HepG2 (cell line): ENCODE data around the gene TARS3. TPM values are rescaled to one million over a fixed set of nuclear protein-coding genes. Genes with fewer than 3 reads are reported as not detected.

Source experiments
- ATAC-seq: fragments of 200-7000 bp; cut with Tn5 transposase; 3 replicates; pipeline ENCODE4 v1.9.1; 2020; ENCODE audit warnings: mild to moderate bottlenecking, moderate library complexity
- BruUV-seq: library from RNA; stranded (reverse); fragments of 400-500 nt; replicated peaks from 2 replicates; lab custom pipeline; 2021; lab: Mats Ljungman, UMichigan
- CTCF ChIA-PET: fragments of 300-600 bp; formaldehyde crosslinking; extraction: SDS; loops from one replicate; lab custom pipeline; 2021; ENCODE audit warnings: low total read pairs, inconsistent platforms, low intra/inter-chr PET ratio; lab: Yijun Ruan, JAX
- POLR2A ChIA-PET: fragments of 350-600 bp; sonication (Branson Sonifier 250); formaldehyde crosslinking; loops from one replicate; lab custom pipeline; 2020; ENCODE audit warnings: antibody characterized with exemption, inconsistent platforms; lab: Yijun Ruan, JAX
- DNase-seq: peaks from one replicate; pipeline ENCODE4 v3.0.0-alpha.2; 2015; ENCODE audit warnings: low spot score
- FAIRE-seq: peaks from 3 replicates; lab custom pipeline; 2011; peaks lifted over from hg19 to GRCh38; lab: Jason Lieb, UNC
- H2AFZ ChIP-seq: one replicate; pipeline ENCODE4 v1.6.1; 2011; ENCODE audit warnings: low read length, inconsistent platforms
- H3K27ac ChIP-seq: fragments of 300-600 bp; 3 replicates; pipeline ENCODE4 v1.8.0; 2011; ENCODE audit warnings: mixed run types, mild to moderate bottlenecking, mixed read lengths, low read length, inconsistent platforms; ENCODE audit not compliant: insufficient read depth; ENCODE audit errors: extremely low read length
- H3K27me3 ChIP-seq, 2 experiments: fragments of 200-600 bp in 1 of 2; 2 replicates in 1 of 2; 3 replicates in 1 of 2; pipeline versions ENCODE4 v1.6.0 to v1.8.0; 2011; ENCODE audit warnings: low read length in 2 of 2, mild to moderate bottlenecking in 2 of 2, moderate library complexity in 2 of 2, inconsistent platforms in 1 of 2; ENCODE audit not compliant: insufficient read depth in 2 of 2, control insufficient read depth in 1 of 2
- H3K36me3 ChIP-seq, 2 experiments: fragments of 200-600 bp in 1 of 2; replicated peaks in 1 of 2; 2 replicates in 1 of 2; 3 replicates in 1 of 2; pipeline versions ENCODE4 v1.5.1 to v1.8.0; 2011; ENCODE audit warnings: low read length in 2 of 2, inconsistent platforms in 1 of 2; ENCODE audit not compliant: insufficient read depth in 2 of 2, control insufficient read depth in 1 of 2
- H3K4me1 ChIP-seq: 2 replicates; pipeline ENCODE4 v1.5.1; 2012; ENCODE audit warnings: low read length, inconsistent platforms; ENCODE audit not compliant: insufficient read depth
- H3K4me2 ChIP-seq: 2 replicates; pipeline ENCODE4 v1.6.0; 2011; ENCODE audit warnings: low read depth, low read length, inconsistent platforms
- H3K4me3 ChIP-seq, 3 experiments: fragments of 200-600 bp in 1 of 3; sonication (generic), shearing (Covaris generic) in 1 of 3; replicated peaks in 1 of 3; 2 replicates each; pipeline ENCODE4 v1.5.1; 2011 to 2016; ENCODE audit warnings: low read length in 3 of 3, inconsistent platforms in 2 of 3, low read depth in 2 of 3, mild to moderate bottlenecking in 2 of 3, control low read depth in 1 of 3, mixed read lengths in 1 of 3; ENCODE audit not compliant: insufficient read depth in 1 of 3
- H3K79me2 ChIP-seq: one replicate; pipeline ENCODE4 v1.6.1; 2011; ENCODE audit warnings: low read length, inconsistent platforms; ENCODE audit not compliant: insufficient read depth
- H3K9ac ChIP-seq: 2 replicates; pipeline ENCODE4 v1.6.0; 2011; ENCODE audit warnings: mild to moderate bottlenecking, low read depth, low read length, inconsistent platforms; ENCODE audit not compliant: insufficient read depth
- H3K9me3 ChIP-seq: 2 replicates; pipeline ENCODE4 v1.5.1; 2012; ENCODE audit warnings: mild to moderate bottlenecking, low read length
- H4K20me1 ChIP-seq: 2 replicates; pipeline ENCODE4 v1.6.0; 2011; ENCODE audit warnings: inconsistent platforms, mild to moderate bottlenecking, low read length, moderate library complexity; ENCODE audit not compliant: insufficient read depth
- CBFB ChIP-seq: sonication (generic); formaldehyde crosslinking; IDR thresholded peaks from 2 replicates; pipeline ENCODE4 v1.4.0; 2020; ENCODE audit warnings: missing genetic modification reagents
- CHD4 ChIP-seq: fragments of 200-600 bp; sonication (generic); IDR thresholded peaks from 2 replicates; pipeline ENCODE4 v1.7.0; 2017; ENCODE audit warnings: mild to moderate bottlenecking, low read length, borderline replicate concordance
- ELF3 ChIP-seq: IDR thresholded peaks from 2 replicates; pipeline ENCODE4 v1.6.1; 2016; ENCODE audit warnings: missing genetic modification reagents, missing compliant biosample characterization
- EZH2 ChIP-seq: conservative IDR thresholded peaks from 2 replicates; pipeline ENCODE4 v1.6.1; 2012; ENCODE audit warnings: mild to moderate bottlenecking, low read depth, low read length, moderate library complexity
- HNF4G ChIP-seq, 2 experiments: sonication (generic) in 1 of 2; formaldehyde crosslinking in 1 of 2; IDR thresholded peaks; 2 replicates each; pipeline versions ENCODE4 v1.4.0 to v1.6.1; 2011 to 2020; ENCODE audit warnings: borderline replicate concordance in 2 of 2, low read depth in 2 of 2, mild to moderate bottlenecking in 2 of 2, low read length in 1 of 2, missing genetic modification reagents in 1 of 2, moderate library complexity in 1 of 2
- KDM1A ChIP-seq: IDR thresholded peaks from 2 replicates; pipeline ENCODE4 v1.6.1; 2016; ENCODE audit warnings: missing compliant biosample characterization
- NFRKB ChIP-seq: fragments of 450-650 bp; IDR thresholded peaks from 2 replicates; pipeline ENCODE4 v1.6.1; 2017
- TSC22D2 ChIP-seq: sonication (generic); formaldehyde crosslinking; IDR thresholded peaks from 2 replicates; pipeline ENCODE4 v1.5.1; 2020; ENCODE audit warnings: missing genetic modification reagents, mild to moderate bottlenecking, borderline replicate concordance
- ZBTB43 ChIP-seq: sonication (generic); formaldehyde crosslinking; conservative IDR thresholded peaks from 2 replicates; pipeline ENCODE4 v1.4.0; 2020; ENCODE audit warnings: missing genetic modification reagents
- ZMYM4 ChIP-seq: sonication (generic); formaldehyde crosslinking; IDR thresholded peaks from 2 replicates; pipeline ENCODE4 v1.8.1; 2023; ENCODE audit warnings: mild to moderate bottlenecking, missing genetic modification reagents
- ZNF12 ChIP-seq: sonication (generic); formaldehyde crosslinking; IDR thresholded peaks from 2 replicates; pipeline ENCODE4 v1.5.0; 2020; ENCODE audit warnings: missing genetic modification reagents
- ZNF280B ChIP-seq: sonication (generic); formaldehyde crosslinking; IDR thresholded peaks from 2 replicates; pipeline ENCODE4 v1.5.0; 2020; ENCODE audit warnings: missing genetic modification reagents, mild to moderate bottlenecking, borderline replicate concordance
- ZNF446 ChIP-seq: sonication (generic); formaldehyde crosslinking; IDR thresholded peaks from 2 replicates; pipeline ENCODE4 v1.5.0; 2020; ENCODE audit warnings: mild to moderate bottlenecking, missing genetic modification reagents
- ZNF552 ChIP-seq: sonication (generic); formaldehyde crosslinking; IDR thresholded peaks from 2 replicates; pipeline ENCODE4 v1.9.0; 2022; ENCODE audit warnings: missing genetic modification reagents, mild to moderate bottlenecking, borderline replicate concordance
- ZNF570 ChIP-seq: sonication (generic); formaldehyde crosslinking; IDR thresholded peaks from 2 replicates; pipeline ENCODE4 v1.4.0; 2020; ENCODE audit warnings: mild to moderate bottlenecking, missing genetic modification reagents, borderline replicate concordance
- ZNF710 ChIP-seq: sonication (generic); formaldehyde crosslinking; IDR thresholded peaks from 2 replicates; pipeline ENCODE4 v1.5.0; 2020; ENCODE audit warnings: mild to moderate bottlenecking, missing genetic modification reagents, borderline replicate concordance
- WGBS: methylation state at CpG from one replicate; pipeline ENCODE4 v1.1.6; 2017; ENCODE audit warnings: low lambda C conversion rate; 5-methylcytosine and 5-hydroxymethylcytosine counted together
- in situ Hi-C: cut with HindIII; loops from 2 replicates; pipeline ENCODE4 v1.10.0; 2017; ENCODE audit warnings: low pct_unique_long_range_greater_than_20kb; ENCODE audit not compliant: extremely low pct_ligation_motif_present
- intact Hi-C: fragments of 100-400 bp; cut with micrococcal nuclease; formaldehyde crosslinking; loops from one replicate; pipeline ENCODE4 v1.10.0; 2022; ENCODE audit not compliant: unreplicated experiment
- polyA plus RNA-seq, 8 experiments: library from polyadenylated mRNA; depleted of rRNA in 3 of 8; stranded (reverse) in 7 of 8; unstranded in 1 of 8; fragments of >200 nt; fragmentation: Illumina TruSeq in 4 of 8; extraction: Trizol in 4 of 8; gene quantifications; 2 replicates each; pipeline versions ENCODE4 v1.2.1 to v1.2.3, GENCODE V29; 2011 to 2016; ENCODE audit warnings: low read depth in 4 of 8, missing spikeins in 1 of 8, mixed read lengths in 1 of 8; ENCODE audit not compliant: insufficient read depth in 1 of 8
- total RNA-seq, 5 experiments: library from RNA; depleted of rRNA; stranded (reverse); fragments of >200 nt; fragmentation: Illumina TruSeq; extraction: Trizol; gene quantifications; 2 replicates each; pipeline ENCODE4 v1.2.3, GENCODE V29; 2016; ENCODE audit warnings: low read depth in 1 of 5

The TARS3 gene
- total and polyA plus RNA-seq, 2 of the 13 experiments (the other 11 are each of a cell fraction or from before 2014, with no cell fraction given), result 4.1 to 11.7 TPM

GRCh38 chr15:101667881-101668280, 56.4 kb downstream of the TARS3 start:
- TF ChIP-seq ZNF446 (CRISPR knock-in tag) (no peak), CHD4 (no peak), NFRKB (no peak), ZNF280B (CRISPR knock-in tag) (no peak), TSC22D2 (CRISPR knock-in tag) (no peak), CBFB (CRISPR knock-in tag) (no peak), EZH2 (no peak), ZBTB43 (no peak), ELF3 (no peak), HNF4G (IDR thresholded peaks at IDR 0.05; ENCODE audit: borderline replicate concordance, low read depth, low read length) (no peak), HNF4G (CRISPR knock-in tag; IDR thresholded peaks at IDR 0.05; ENCODE audit: borderline replicate concordance, low read depth) (no peak), ZNF12 (CRISPR knock-in tag) (no peak), ZNF570 (CRISPR knock-in tag) (no peak), KDM1A (no peak), ZNF710 (CRISPR knock-in tag) (no peak), ZNF552 (CRISPR knock-in tag) (no peak), ZMYM4 (no peak)
- 88% methylated on average over 1 of the region's 1 CpG for WGBS
- intact Hi-C loops, result no loop called here
- CTCF ChIA-PET, result no interaction called here
- Histone ChIP-seq H3K9me3 (no peaks in the 10 kb centered on the region), H3K4me1 (peaks cover 15% of the 10 kb centered on the region), H3K27me3 (no peaks in the 10 kb centered on the region), H3K36me3 (peaks cover 4 to 31% of the 10 kb centered on the region in 2 experiments), H2AFZ (no peak overlapping the region), H4K20me1 (no peaks in the 10 kb centered on the region), H3K4me3 (no peak overlapping the region), H3K9ac (no peak overlapping the region), H3K4me2 (no peak overlapping the region), H3K27ac (no peak overlapping the region), H3K79me2 (no peaks in the 10 kb centered on the region)
- ATAC-seq (no peak), FAIRE-seq (no peak), DNase-seq (no peak)
- BruUV-seq, result no TSS peak
- POLR2A ChIA-PET, result interaction anchor here (1.0 kb wide), 1 partner anchor 12 kb away, joined by 3 read pairs; no protein-coding TSS in a partner anchor
- in situ Hi-C loops, result no loop called here
